Measurements from ENCODE around the gene ITGAV.

Gene ITGAV

GRCh38 chr2:186634701-186635100, 44.8 kb downstream of the ITGAV start:
- no peak for TF ChIP-seq CTCF (IDR thresholded peaks at IDR 0.05; ENCODE audit: extremely low read depth, insufficient read depth, missing control alignments)
- in situ Hi-C loops (cut with MboI; ENCODE audit: low pct_unique_long_range_greater_than_20kb, low sequenced_read_pairs, unreplicated experiment): loop anchor here (10.0 kb wide), 1 partner anchor 130 kb away; no protein-coding TSS in a partner anchor
- DNase-seq (ENCODE audit: low spot score): no peak

- no peak for DNase-seq (ENCODE audit: low spot score)
- TF ChIP-seq CTCF (IDR thresholded peaks at IDR 0.05; ENCODE audit: extremely low read depth, insufficient read depth, missing control alignments): no peak
- in situ Hi-C loops (cut with MboI; ENCODE audit: low pct_unique_long_range_greater_than_20kb, low sequenced_read_pairs, unreplicated experiment): loop anchor here (10.0 kb wide), 1 partner anchor 132 kb away; no protein-coding TSS in a partner anchor
These were observed 47.1 kb downstream of the ITGAV start for GRCh38 chr2:186636800-186637496.

GRCh38 chr2:186637497-186637800, 47.6 kb downstream of the ITGAV start:
- no peak for DNase-seq (ENCODE audit: low spot score)
- in situ Hi-C loops (cut with MboI; ENCODE audit: low pct_unique_long_range_greater_than_20kb, low sequenced_read_pairs, unreplicated experiment): loop anchor here (10.0 kb wide), 1 partner anchor 133 kb away; no protein-coding TSS in a partner anchor
- no peak for TF ChIP-seq CTCF (IDR thresholded peaks at IDR 0.05; ENCODE audit: extremely low read depth, insufficient read depth, missing control alignments)

- no peak for TF ChIP-seq CTCF (IDR thresholded peaks at IDR 0.05; ENCODE audit: extremely low read depth, insufficient read depth, missing control alignments)
- in situ Hi-C loops (cut with MboI; ENCODE audit: low pct_unique_long_range_greater_than_20kb, low sequenced_read_pairs, unreplicated experiment): loop anchor here (10.0 kb wide), 1 partner anchor 135 kb away; no protein-coding TSS in a partner anchor
- peak; percentile 20 for DNase-seq (ENCODE audit: low spot score)
These were observed 50.1 kb downstream of the ITGAV start for GRCh38 chr2:186639939-186640338.

GRCh38 chr2:186641132-186641806, 51.4 kb downstream of the ITGAV start:
- in situ Hi-C loops (cut with MboI; ENCODE audit: low pct_unique_long_range_greater_than_20kb, low sequenced_read_pairs, unreplicated experiment): no loop called here
- TF ChIP-seq CTCF (IDR thresholded peaks at IDR 0.05; ENCODE audit: extremely low read depth, insufficient read depth, missing control alignments): no peak
- no peak for DNase-seq (ENCODE audit: low spot score)

- in situ Hi-C loops (cut with MboI; ENCODE audit: low pct_unique_long_range_greater_than_20kb, low sequenced_read_pairs, unreplicated experiment): no loop called here
- peak; percentile 36 for DNase-seq (ENCODE audit: low spot score)
- TF ChIP-seq CTCF (IDR thresholded peaks at IDR 0.05; ENCODE audit: extremely low read depth, insufficient read depth, missing control alignments): peak; percentile 76
These were observed 52.0 kb downstream of the ITGAV start for GRCh38 chr2:186641807-186642321.

Measured in GM13977 (cell line).